Gastrocnemius medialis (tissue), 4 donors: ENCODE measurements around the gene ANKRD16.

ENCODE experiments used
- CTCF ChIP-seq, 5 experiments: fragments of 450-650 bp in 3 of 5; fragments of 200-600 bp in 2 of 5; sonication (generic) in 2 of 5; IDR thresholded peaks in 4 of 5; conservative IDR thresholded peaks in 1 of 5; 1 replicate in 4 of 5; 2 replicates in 1 of 5; pipeline ENCODE4 v1.5.1; 2016 to 2019; ENCODE audit warnings: antibody characterized with exemption in 5 of 5, mild to moderate bottlenecking in 3 of 5, moderate library complexity in 3 of 5
- POLR2A ChIP-seq, 2 donors: fragments of 450-650 bp; IDR thresholded peaks; one replicate each; pipeline ENCODE4 v1.6.1; 2017; ENCODE audit warnings: antibody characterized with exemption in 2 of 2, mild to moderate bottlenecking in 2 of 2, moderate library complexity in 2 of 2

DNA sequence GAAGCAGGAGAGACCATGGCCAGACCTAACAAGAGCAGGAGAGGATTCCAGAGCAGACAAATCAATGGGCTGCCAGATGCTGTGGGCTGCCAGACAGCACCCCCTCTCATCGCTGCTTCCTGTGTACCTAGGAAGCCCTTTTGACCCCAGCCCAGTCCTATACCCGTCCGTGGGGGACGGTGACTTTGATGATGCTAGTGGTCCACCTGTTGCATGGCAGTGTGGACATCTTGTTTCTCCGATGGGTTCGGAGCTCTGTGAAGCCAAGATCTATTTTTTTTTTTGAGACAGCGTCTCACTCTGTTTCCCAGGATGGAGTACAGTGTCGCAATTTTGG lies 58.3 kb downstream of the ANKRD16 start:
- TF ChIP-seq CTCF (IDR thresholded peaks at IDR 0.05 in 4 of 5, conservative IDR thresholded peaks at IDR 0.05 in 1 of 5) (no peak), POLR2A (IDR thresholded peaks at IDR 0.05) (no peak)
